Stimulated activated CD4-positive, alpha-beta T cell treated with anti-CD3 and anti-CD28 coated beads, Interleukin-15, amount 100 ng/mL, for 48 hours (primary cell): ENCODE data around the gene ACTL8.

Experiments
- DNase-seq, 2 donors: peaks; one replicate each; pipeline ENCODE4 v3.0.0-alpha.2; 2020; ENCODE audit warnings: low read depth in 2 of 2

Gene ACTL8

DNA sequence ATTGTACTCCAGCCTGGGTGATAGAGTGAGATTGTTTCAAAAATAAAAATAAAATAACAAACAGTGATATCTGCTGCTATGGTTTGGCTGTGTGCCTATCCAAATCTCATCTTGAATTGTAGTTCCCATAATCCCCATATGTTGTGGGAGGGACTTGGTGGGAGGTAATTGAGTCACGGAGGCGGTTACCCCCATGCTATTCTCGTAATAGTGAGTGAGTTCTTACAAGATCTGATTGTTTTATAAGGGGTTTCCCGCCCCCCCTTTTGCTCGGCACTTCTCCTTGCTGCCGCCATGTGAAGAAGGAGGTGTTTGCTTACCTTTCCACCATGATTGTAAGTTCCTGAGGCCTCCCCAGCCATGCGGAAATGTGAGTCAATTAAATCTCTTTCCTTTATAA is 47.8 kb downstream of the ACTL8 start:
- DNase-seq = no peak

DNA sequence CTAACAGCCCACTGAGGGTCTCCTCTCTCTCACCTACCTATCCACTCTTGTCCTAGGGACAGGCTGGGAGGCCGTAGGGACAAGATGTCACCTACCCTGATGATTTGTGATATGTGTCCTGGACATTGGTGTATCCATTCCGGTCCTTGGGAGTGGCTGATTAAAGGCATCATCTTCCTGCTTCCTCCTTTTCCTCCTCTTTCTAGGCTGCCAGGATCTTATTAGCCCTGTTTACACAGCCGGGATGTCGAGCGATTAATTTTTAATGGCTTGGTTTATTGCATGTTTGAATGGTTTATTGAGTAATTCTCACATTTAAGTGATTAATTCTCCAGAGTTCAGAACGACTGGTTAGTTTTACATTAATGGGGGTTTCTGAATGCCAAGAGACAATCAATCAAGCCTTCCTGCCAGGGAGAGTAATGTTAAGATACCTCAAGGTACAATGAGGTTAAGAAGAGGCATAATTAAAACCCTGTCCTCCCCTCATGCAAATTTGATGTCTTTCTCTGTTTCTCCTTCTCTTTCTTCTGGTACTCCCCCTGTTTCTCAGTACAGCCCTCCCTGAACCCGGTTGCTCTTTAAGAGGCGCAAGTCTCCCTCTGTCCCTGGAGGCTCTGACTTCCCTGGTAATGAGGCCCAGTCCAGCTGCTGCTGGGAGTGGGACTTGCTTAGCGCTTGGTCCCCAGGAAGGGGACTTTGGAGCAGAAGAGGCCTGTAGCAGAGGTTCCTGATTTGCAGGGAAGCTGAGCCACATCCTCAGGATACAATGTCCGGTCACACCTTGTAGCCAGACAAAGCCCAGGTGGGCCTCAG is 50.9 kb downstream of the ACTL8 start:
- DNase-seq = no peak

DNA sequence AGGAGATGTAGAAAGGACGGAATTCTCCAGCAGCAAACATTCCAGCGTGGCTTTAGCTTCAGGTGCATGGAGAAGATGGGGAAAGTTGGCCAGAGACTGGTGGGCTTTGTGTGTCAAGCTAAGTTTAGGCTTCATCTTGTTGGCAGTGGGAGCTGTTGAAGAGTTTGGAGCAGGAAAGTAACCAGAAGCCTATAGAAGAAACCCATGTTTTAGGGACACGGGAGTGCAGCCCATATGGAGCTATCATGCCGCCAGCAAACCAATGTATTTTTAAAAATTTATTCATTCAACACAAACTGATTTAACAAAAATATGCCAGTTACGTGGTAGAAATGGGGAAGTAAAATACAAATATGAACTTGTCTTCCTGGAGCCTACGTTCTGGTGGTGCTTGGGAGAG is 53.7 kb downstream of the ACTL8 start:
- no peak for DNase-seq

DNA sequence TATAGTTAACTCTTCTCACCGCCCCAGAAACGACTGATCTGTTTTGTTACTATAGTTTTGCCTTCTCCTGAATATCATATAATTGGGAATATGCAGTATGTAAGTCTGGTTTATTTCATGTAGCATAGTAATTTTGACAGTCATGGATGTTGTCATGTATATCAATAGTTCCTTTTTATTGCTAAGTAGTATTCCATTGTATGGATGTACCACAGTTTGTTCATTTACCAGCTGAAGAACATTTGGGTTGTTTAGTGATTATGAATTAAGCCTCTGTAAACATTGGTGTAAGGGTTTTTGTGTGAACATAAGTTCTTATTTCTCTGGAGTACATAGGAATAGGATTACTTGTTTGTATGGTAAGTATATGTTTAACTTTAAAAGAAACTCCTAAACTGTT is 55.5 kb downstream of the ACTL8 start:
- no peak for DNase-seq

GRCh38 chr1:17816511-17816910 is 61.4 kb downstream of the ACTL8 start:
- no peak for DNase-seq

DNA sequence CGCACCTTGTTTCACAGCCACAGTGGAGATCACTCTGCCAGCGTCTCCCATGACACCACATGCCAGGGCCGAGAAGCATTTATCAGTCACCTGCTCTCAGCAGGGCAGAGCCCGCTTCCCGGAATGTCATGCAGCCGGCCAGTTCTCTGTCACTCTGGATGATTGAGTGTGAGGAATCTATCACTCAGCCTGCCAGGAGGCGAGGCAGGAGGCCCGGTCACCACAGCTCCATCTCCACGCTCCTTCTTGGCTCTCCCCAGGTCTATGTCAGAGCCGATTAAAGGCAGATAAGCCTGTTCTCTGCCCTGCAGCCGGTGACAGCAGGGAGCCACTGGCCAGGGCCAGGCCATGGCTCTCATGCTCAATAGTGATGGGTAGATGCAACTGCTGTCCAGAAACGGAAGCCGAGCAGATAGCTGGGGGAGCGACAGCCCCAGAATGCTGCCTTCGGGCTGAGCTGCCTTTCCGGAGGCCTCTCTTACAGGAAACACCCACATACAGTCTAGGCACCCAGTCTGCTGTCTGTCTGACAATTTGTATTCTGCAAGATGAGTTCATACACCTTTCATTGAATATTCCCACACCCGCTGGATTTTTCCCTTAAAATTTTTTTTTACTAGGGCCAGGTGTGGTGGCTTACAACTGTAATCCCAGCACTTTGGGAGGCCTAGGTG is 64.1 kb downstream of the ACTL8 start:
- no peak for DNase-seq

DNA sequence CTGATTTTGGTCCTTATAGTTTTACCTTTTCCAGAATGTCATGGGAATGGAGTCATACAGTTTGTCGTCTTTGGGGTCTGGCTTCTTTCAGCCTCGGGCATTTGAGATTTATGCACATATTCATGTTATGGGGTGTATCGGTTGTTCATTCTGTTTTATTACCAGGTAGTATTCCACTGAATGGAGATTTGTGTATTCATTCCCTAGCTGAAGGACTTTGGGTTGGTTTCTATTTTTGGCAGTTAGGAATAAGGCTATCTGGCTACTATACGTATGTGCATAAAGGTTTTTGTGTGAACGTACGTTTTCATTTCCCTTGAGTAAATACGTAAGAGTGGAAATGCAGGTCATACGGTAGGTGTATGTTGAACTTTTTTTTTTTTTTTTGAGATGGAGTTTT is 65.1 kb downstream of the ACTL8 start:
- DNase-seq = no peak

GRCh38 chr1:17822741-17823426 is 67.8 kb downstream of the ACTL8 start:
- no peak for DNase-seq

DNA sequence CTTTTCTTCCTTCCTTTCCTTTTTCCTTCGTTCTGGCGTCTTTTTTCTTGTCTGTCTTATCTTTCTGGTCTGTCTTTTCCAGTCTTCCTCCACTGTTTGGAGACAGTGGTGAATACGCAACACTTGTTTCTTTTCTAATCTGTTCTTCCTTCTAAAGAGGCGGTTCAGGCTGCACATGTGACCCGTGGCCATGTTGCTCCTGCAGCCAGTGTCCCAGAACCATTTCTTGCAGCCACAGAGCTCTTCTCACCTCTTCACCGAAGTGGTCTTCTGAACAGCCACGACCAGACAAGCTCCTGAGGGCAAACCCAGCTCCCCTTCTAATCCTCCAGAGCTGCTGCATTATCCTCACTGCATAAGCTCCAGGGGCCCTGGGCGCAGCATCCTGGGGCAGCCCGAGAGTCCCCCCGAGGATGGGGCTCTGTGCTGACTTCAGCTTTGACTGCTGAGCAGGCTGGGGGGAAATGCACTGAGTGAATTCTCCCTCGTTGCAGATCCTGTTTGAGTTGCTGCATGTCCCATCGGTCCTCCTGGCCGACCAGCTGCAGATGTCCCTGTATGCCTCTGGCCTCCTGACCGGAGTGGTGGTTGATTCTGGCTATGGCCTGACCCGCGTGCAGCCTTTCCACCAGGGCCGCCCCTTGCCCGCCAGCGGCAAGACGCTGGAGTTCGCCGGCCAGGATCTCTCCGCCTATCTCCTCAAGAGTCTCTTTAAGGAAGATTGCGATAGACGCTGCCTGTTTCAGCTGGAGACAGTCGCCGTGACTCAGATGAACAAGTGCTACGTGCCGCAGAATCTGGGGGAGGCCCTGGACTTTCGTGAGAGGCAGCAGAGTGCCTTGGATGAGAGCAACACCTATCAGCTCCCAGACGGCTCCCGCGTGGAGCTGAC is 70.4 kb downstream of the ACTL8 start:
- no peak for DNase-seq

GRCh38 chr1:17826165-17826488 is 71.0 kb downstream of the ACTL8 start:
- peak in 1 of 2 donors; percentile 9 for DNase-seq

DNA sequence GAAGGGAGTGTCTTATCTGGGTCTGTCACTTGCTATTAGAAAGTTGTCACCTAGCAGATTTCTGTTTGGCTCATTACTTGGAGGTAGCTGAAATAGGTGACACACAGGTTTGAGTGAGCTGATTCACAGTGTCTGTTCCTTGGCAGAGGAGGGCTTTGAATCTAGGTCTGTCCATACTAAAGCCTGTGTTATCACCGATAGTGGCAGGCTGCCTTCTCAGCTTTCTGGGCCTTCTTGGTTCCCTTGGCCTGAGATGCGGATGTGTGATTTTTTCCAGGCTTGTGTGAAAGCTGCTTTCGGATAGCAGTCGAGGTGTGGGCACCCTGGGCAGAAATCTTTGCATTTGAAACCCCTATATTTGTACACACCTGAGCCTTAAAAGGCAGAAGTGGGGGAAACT is 73.9 kb downstream of the ACTL8 start:
- DNase-seq = no peak

- DNase-seq = no peak
Observed at GRCh38 chr1:17829579-17829978, 74.4 kb downstream of the ACTL8 start.

DNA sequence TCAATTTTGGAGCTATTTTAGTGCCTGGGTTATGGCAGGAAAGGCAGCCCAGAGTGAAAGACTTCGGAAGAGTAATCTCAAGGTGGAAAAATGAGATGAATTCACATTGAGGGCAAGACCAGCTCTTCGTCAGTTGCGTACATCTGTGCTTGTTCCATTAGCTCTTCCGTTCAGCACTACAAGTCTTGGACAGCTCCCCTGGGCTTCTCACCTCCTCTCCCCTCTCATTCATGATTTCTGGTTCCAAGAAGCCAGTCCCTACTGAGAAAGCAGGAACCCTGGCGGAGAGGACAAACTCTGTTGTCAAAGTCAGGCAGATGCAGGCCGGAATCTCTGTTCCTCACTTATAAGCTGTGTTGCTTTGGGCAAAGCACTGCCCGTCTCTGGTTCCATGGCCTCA is 76.5 kb downstream of the ACTL8 start:
- DNase-seq = no peak

GRCh38 chr1:17833661-17834501 is 78.7 kb downstream of the ACTL8 start:
- no peak for DNase-seq

- no peak for DNase-seq
Observed at GRCh38 chr1:17834561-17835100, 79.5 kb downstream of the ACTL8 start.

DNA sequence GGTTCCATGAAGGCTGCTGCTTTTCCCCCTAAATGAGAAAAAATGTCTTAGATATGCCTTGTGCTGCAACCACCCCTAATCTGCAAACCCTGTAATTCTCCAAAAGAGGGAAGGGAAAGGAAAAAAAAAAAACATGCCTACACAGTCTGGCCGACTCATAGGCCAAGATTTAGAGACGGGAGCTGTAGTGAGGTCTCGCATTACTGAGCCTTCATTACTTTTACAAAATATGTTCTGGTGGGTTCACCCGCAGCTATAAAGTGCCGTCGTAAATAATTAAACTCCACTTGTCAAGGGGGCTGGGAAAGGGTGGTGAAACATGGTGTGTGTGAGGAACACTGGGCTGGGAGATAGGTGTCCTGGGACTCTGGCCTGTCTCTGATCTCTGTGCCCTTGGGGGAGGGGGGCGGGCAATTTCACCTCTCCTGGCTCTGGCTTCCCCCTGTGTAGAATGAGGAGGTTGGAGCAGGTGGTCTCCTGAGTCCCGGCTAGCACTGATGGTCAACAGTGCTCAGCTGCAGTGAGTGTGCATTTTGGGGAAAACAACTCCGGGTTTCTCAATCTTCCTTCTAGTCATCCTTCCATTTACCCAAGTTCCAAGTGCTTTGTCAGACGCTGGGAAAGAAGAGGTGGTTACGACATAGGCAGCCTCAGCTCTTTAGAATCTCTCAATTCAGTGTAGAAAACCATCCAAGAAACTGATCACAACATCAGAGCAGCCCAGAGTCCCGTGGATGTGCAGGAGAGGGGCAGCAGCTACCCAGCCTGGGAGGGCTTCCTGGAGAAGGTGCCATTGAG is 82.3 kb downstream of the ACTL8 start:
- DNase-seq = no peak

DNA sequence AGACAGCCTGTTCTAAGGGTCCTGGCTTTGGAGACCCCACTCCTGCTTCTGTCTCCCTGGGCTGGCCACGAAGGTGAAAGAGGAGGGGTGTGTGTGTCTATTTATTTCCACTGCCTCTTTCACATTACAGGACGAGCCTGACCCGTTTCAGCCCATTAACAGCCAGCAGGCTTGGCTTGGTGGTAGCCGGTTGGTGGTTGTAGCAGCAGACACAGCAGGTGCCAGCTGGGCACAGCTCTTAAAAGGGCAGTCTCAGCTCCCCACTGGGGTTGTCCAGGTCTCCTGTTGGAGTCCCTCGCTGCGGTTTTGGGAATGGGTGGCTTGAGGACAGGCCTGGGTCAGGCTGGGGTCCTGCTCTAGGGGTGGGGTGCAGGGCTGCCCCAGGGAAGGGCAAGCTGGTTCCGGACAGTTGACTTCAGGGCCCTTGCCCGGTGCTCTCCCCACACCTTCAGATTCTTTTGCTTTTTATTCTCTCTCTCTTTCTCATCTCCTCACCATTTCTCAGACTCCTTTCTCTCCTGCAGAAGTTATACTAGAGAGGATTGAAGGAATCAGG is 84.6 kb downstream of the ACTL8 start:
- DNase-seq = no peak

DNA sequence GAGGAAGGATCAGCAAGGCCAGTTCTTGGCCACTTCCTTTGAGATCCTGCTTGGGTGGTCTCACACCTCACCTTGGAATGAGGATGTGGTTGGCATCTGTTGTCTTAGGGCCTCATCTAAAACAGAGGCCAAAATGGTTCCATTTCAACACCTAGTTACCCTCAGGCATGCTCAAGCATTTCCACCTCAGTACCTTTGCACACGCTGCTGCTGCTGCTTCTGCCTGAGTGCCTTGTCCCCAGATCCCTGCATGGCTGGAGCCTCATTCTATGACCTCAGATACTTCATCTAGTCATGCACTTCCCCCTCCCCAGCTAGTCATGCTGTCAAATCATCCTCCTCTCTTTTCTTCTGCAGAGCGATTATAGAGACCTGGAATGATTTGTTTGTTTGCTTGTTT is 86.8 kb downstream of the ACTL8 start:
- no peak for DNase-seq

- no peak for DNase-seq
Observed at GRCh38 chr1:17842686-17843085, 87.6 kb downstream of the ACTL8 start.
